ENCODE measurements around the gene PSMB5. TPM values are rescaled to one million over a fixed set of nuclear protein-coding genes. Genes with fewer than 3 reads are reported as not detected.

The PSMB5 gene
- total RNA-seq, 1 donor from 2014 or later: 289 TPM

- Mint-ChIP-seq H3K27me3 (ENCODE audit: unreplicated experiment) (peaks cover 15% of the 10 kb centered on the region), H3K27ac (ENCODE audit: unreplicated experiment) (no peak overlapping the region), H3K9me3 (ENCODE audit: unreplicated experiment) (peaks cover 8% of the 10 kb centered on the region), H3K4me3 (ENCODE audit: unreplicated experiment) (no peak overlapping the region), H3K36me3 (ENCODE audit: unreplicated experiment) (peaks cover 6% of the 10 kb centered on the region), H3K4me1 (ENCODE audit: low read depth, unreplicated experiment) (peaks cover 11% of the 10 kb centered on the region)
- no peak for DNase-seq
- no peak for TF ChIP-seq CTCF (IDR thresholded peaks at IDR 0.05; ENCODE audit: partially characterized antibody, unreplicated experiment)
These were observed 9.1 kb upstream of the PSMB5 start for GRCh38 chr14:23043754-23044153.

GRCh38 chr14:23043145-23043544, 8.4 kb upstream of the PSMB5 start:
- no peak overlapping the region for H3K27ac Mint-ChIP-seq (ENCODE audit: unreplicated experiment)
- peak overlapping the region; percentile 3 for H3K4me3 Mint-ChIP-seq (ENCODE audit: unreplicated experiment)
- peaks cover 11% of the 10 kb centered on the region for H3K4me1 Mint-ChIP-seq (ENCODE audit: low read depth, unreplicated experiment)
- TF ChIP-seq CTCF (IDR thresholded peaks at IDR 0.05; ENCODE audit: partially characterized antibody, unreplicated experiment): no peak
- peaks cover 8% of the 10 kb centered on the region for H3K9me3 Mint-ChIP-seq (ENCODE audit: unreplicated experiment)
- DNase-seq: no peak
- H3K36me3 Mint-ChIP-seq (ENCODE audit: unreplicated experiment): peaks cover 6% of the 10 kb centered on the region
- H3K27me3 Mint-ChIP-seq (ENCODE audit: unreplicated experiment): peaks cover 15% of the 10 kb centered on the region

GRCh38 chr14:23042162-23042965, 7.7 kb upstream of the PSMB5 start, which contains the start of gene PSMB11:
Gene PSMB11 (plus strand): TSS chr14:23042212. CDS start chr14:23042226, 14 bp downstream.
- peaks cover 15% of the 10 kb centered on the region for H3K27me3 Mint-ChIP-seq (ENCODE audit: unreplicated experiment)
- DNase-seq: no peak
- no peak for TF ChIP-seq CTCF (IDR thresholded peaks at IDR 0.05; ENCODE audit: partially characterized antibody, unreplicated experiment)
- H3K4me3 Mint-ChIP-seq (ENCODE audit: unreplicated experiment): no peak within 1 kb of the TSS
- H3K9me3 Mint-ChIP-seq (ENCODE audit: unreplicated experiment): peaks cover 5% of the 10 kb centered on the region
- no peak within 1 kb of the TSS for H3K27ac Mint-ChIP-seq (ENCODE audit: unreplicated experiment)
- H3K36me3 Mint-ChIP-seq (ENCODE audit: unreplicated experiment): peaks cover 2% of the 10 kb centered on the region
- H3K4me1 Mint-ChIP-seq (ENCODE audit: low read depth, unreplicated experiment): peaks cover 8% of the 10 kb centered on the region

- H3K36me3 Mint-ChIP-seq (ENCODE audit: unreplicated experiment): no peaks in the 10 kb centered on the region
- no peak for DNase-seq
- TF ChIP-seq CTCF (IDR thresholded peaks at IDR 0.05; ENCODE audit: partially characterized antibody, unreplicated experiment): no peak
- no peak overlapping the region for H3K27ac Mint-ChIP-seq (ENCODE audit: unreplicated experiment)
- no peak overlapping the region for H3K4me3 Mint-ChIP-seq (ENCODE audit: unreplicated experiment)
- peaks cover 5% of the 10 kb centered on the region for H3K4me1 Mint-ChIP-seq (ENCODE audit: low read depth, unreplicated experiment)
- peaks cover 4% of the 10 kb centered on the region for H3K9me3 Mint-ChIP-seq (ENCODE audit: unreplicated experiment)
- H3K27me3 Mint-ChIP-seq (ENCODE audit: unreplicated experiment): peaks cover 13% of the 10 kb centered on the region
These were observed 7.0 kb upstream of the PSMB5 start for GRCh38 chr14:23041729-23042128.

- H3K4me1 Mint-ChIP-seq (ENCODE audit: low read depth, unreplicated experiment): peaks cover 9% of the 10 kb centered on the region
- peaks cover 4% of the 10 kb centered on the region for H3K9me3 Mint-ChIP-seq (ENCODE audit: unreplicated experiment)
- no peak for DNase-seq
- no peak overlapping the region for H3K27ac Mint-ChIP-seq (ENCODE audit: unreplicated experiment)
- TF ChIP-seq CTCF (IDR thresholded peaks at IDR 0.05; ENCODE audit: partially characterized antibody, unreplicated experiment): no peak
- H3K27me3 Mint-ChIP-seq (ENCODE audit: unreplicated experiment): peaks cover 13% of the 10 kb centered on the region
- H3K4me3 Mint-ChIP-seq (ENCODE audit: unreplicated experiment): no peak overlapping the region
- H3K36me3 Mint-ChIP-seq (ENCODE audit: unreplicated experiment): no peaks in the 10 kb centered on the region
These were observed 5.4 kb upstream of the PSMB5 start for GRCh38 chr14:23040100-23040499.
